ENCODE measurements around the gene CTDSP2.
A peak's percentile ranks its signal among the peaks of the same experiment; 100 is the strongest.
"Not testable (repeated sequence)": the region's sequence is repeated elsewhere in the genome, so short reads cannot be mapped to it uniquely, and the experiment has no call there.

Gene CTDSP2

DNA sequence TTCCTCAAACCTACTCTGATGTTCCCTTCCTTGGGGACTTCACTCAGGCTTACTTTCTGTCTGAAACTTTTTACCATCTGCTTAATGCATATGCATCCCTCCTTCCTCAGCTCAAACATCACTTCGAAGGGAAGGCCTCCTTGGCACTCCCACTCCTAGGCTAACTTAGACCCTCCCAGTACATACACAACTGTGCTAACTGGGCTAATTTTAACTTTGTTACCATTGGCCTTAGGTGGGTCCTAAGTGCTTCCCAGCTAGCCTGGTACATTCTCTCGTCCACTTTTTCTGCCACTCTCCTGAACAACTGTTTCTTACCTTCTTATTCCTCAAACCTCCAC, 70.3 kb downstream of the CTDSP2 start:
- DNase-seq (ENCODE audit: extremely low spot score) = no peak
- no peak for TF ChIP-seq ELF4 (IDR thresholded peaks at IDR 0.05)
- no peak for TF ChIP-seq L3MBTL2 (conservative IDR thresholded peaks at IDR 0.05)
- CTCF ChIA-PET = no interaction called here
- POLR2A ChIA-PET = no interaction called here

DNA sequence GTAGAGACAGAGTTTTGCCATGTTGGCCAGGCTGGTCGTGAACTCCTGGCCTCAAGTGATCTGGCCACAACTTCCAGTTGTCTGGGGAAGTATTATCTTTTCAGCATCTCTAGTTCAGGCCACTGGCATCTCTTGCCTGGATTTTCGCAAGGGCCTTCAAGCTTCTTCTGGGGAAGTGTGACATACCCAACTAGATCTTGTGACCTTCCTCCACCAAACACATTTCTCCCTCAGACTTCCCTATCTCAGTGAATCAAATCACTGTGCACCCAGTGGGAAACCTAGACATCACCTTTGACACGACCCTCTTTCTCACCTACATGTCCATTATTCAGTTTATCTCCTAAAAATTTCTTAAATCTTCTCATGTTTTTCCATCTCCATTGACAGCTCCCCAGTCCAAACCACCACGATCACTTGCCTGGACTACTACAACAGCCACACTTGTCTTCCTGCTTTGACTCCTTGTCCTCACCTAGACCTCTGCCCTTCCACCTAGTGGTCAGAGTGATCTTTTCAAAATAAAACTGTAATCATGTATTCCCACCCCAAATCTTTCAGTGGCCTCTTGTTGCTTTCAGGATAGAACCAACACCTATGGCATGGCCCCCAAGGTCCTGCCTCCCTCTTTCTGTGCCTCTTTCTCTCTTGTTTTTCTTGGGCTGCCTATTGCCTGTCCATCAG, 70.8 kb downstream of the CTDSP2 start:
- POLR2A ChIA-PET = interaction anchor here (1.5 kb wide), 1 partner anchor 8 kb away, joined by 3 read pairs; no protein-coding TSS in a partner anchor
- CTCF ChIA-PET = no interaction called here
- DNase-seq (ENCODE audit: extremely low spot score) = no peak
- TF ChIP-seq FOXK2 (IDR thresholded peaks at IDR 0.05) (no peak), BHLHE40 (IDR thresholded peaks at IDR 0.05; ENCODE audit: borderline replicate concordance) (no peak), SUZ12 (IDR thresholded peaks at IDR 0.05) (no peak), SP1 (IDR thresholded peaks at IDR 0.05) (no peak), L3MBTL2 (conservative IDR thresholded peaks at IDR 0.05) (no peak), HDGF (IDR thresholded peaks at IDR 0.05; ENCODE audit: borderline replicate concordance) (no peak)
- TF ChIP-seq, protein P1, sequence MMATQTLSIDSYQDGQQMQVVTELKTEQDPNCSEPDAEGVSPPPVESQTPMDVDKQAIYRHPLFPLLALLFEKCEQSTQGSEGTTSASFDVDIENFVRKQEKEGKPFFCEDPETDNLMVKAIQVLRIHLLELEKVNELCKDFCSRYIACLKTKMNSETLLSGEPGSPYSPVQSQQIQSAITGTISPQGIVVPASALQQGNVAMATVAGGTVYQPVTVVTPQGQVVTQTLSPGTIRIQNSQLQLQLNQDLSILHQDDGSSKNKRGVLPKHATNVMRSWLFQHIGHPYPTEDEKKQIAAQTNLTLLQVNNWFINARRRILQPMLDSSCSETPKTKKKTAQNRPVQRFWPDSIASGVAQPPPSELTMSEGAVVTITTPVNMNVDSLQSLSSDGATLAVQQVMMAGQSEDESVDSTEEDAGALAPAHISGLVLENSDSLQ (IDR thresholded peaks at IDR 0.05) = no peak

GRCh38 chr12:57775044-57775443, 71.5 kb downstream of the CTDSP2 start:
- no peak for DNase-seq (ENCODE audit: extremely low spot score)
- POLR2A ChIA-PET = interaction anchor here (1.5 kb wide), 1 partner anchor 8 kb away, joined by 3 read pairs; no protein-coding TSS in a partner anchor
- CTCF ChIA-PET = no interaction called here
- TF ChIP-seq ELF4 (IDR thresholded peaks at IDR 0.05) (no peak), ZNF384 (IDR thresholded peaks at IDR 0.05) (no peak), FOXK2 (IDR thresholded peaks at IDR 0.05) (no peak), TARDBP (IDR thresholded peaks at IDR 0.05) (no peak), LEF1 (IDR thresholded peaks at IDR 0.05; ENCODE audit: borderline replicate concordance) (no peak), FOXA1 (IDR thresholded peaks at IDR 0.05) (no peak), FOXM1 (IDR thresholded peaks at IDR 0.05; ENCODE audit: borderline replicate concordance) (no peak), NFRKB (IDR thresholded peaks at IDR 0.05) (no peak), SP1 (IDR thresholded peaks at IDR 0.05) (no peak), L3MBTL2 (conservative IDR thresholded peaks at IDR 0.05) (no peak), CTBP1 (IDR thresholded peaks at IDR 0.05; ENCODE audit: borderline replicate concordance) (no peak)

DNA sequence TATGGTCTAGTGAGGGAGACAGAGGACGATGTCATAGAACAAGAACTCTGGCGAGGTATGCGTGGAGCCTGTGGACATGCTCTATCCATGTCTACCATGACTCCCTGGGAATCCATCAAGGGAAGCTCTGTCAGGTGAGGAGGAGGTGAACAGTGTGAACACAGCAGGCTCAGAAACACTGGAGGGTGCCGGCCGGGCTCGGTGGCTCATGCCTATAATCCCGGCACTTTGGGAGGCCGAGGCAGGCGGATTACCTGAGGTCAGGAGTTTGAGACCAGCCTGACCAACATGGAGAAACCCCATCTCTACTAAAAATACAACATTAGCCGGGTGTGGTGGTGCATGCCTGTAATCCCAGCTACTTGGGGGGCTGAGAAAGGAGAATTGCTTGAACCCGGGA, 71.9 kb downstream of the CTDSP2 start:
- DNase-seq (ENCODE audit: extremely low spot score); CTCF ChIA-PET: not testable (repeated sequence)
- POLR2A ChIA-PET = interaction anchor here (1.5 kb wide), 1 partner anchor 9 kb away, joined by 3 read pairs; no protein-coding TSS in a partner anchor

GRCh38 chr12:57772429-57773322, 73.9 kb downstream of the CTDSP2 start, which contains the start of gene EEF1AKMT3:
Gene EEF1AKMT3, plus strand, starts transcription at chr12:57772614. Its CDS starts 111 bp downstream, at chr12:57772725.
- TF ChIP-seq L3MBTL2 (conservative IDR thresholded peaks at IDR 0.05) (peak; percentile 60), HDGF (IDR thresholded peaks at IDR 0.05; ENCODE audit: borderline replicate concordance) (no peak)
- DNase-seq (ENCODE audit: extremely low spot score) = peak; percentile 67

DNA sequence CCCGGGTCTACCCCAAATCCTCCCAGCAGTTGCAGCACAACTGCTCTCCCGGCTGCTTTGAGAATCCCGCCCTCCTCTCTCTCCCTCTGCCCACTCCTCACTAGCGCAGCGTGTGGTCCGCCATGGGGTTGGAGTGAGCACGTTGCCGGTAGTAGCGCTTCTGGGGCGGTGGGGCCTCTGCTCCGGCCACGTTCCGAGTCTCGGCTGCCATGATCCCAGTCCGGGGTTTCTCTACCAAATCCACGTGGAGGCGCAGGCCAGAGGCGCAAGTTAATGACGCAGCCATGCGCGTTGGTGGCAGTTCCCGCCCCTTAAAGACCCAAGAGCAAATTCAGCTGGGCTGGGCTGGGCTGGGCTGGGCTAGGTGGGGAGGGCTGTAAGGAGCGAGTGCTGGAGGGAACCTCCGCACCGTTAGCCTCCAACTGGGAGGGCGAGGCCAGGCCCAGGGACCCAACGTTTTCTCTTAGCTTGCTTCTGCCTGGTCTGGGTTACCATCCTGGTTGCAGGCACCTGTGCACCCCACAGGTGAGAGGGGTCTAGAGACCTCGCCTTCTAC, 74.6 kb downstream of the CTDSP2 start, which contains the start of gene METTL1:
Gene METTL1, minus strand, starts transcription at position 233 of the 556 bp plus-strand sequence. Its CDS starts 22 bp downstream, at position 211.
- peak; percentile 90 for DNase-seq (ENCODE audit: extremely low spot score)
- ChIA-PET CTCF (interaction anchor here (0.6 to 1.2 kb wide), 5 partner anchors 9 to 225 kb away, joined by 3 to 7 read pairs (median 4); partner anchors contain the start of genes DCTN2 and TSFM), POLR2A (interaction anchor here (0.7 to 1.8 kb wide), 22 partner anchors 9 to 169 kb away, joined by 3 to 28 read pairs (median 5); partner anchors contain the start of genes ATP23, CDK4, CTDSP2 and MARCHF9)
- no peak for TF ChIP-seq FOXM1 (IDR thresholded peaks at IDR 0.05; ENCODE audit: borderline replicate concordance)
- TF ChIP-seq NFRKB (IDR thresholded peaks at IDR 0.05) = peak; percentile 60
- TF ChIP-seq L3MBTL2 (conservative IDR thresholded peaks at IDR 0.05) = peak; percentile 86
- TF ChIP-seq HDGF (IDR thresholded peaks at IDR 0.05; ENCODE audit: borderline replicate concordance) = 0 out of 2 replicates have a peak, but pooled peaks have one; percentile 56
- 0 out of 2 replicates have a peak, but pooled peaks have one; percentile 26 for TF ChIP-seq ELF4 (IDR thresholded peaks at IDR 0.05)

More at GRCh38 chr12:57772429-57773322, 73.9 kb downstream of the CTDSP2 start, which contains the start of gene EEF1AKMT3:
- CTCF ChIA-PET = interaction anchor here (0.6 to 1.2 kb wide), 5 partner anchors 9 to 225 kb away, joined by 3 to 7 read pairs (median 4); partner anchors contain the start of genes DCTN2 and TSFM
- POLR2A ChIA-PET = interaction anchor here (0.7 to 1.8 kb wide), 22 partner anchors 9 to 168 kb away, joined by 3 to 28 read pairs (median 5); partner anchors contain the start of genes ATP23, CDK4, CTDSP2 and MARCHF9

GRCh38 chr12:57771236-57771872, 75.2 kb downstream of the CTDSP2 start:
- POLR2A ChIA-PET = interaction anchor here (0.8 to 1.8 kb wide), 18 partner anchors 8 to 170 kb away, joined by 3 to 28 read pairs (median 6); partner anchors contain the start of genes ATP23, CDK4, CTDSP2 and MARCHF9
- CTCF ChIA-PET = interaction anchor here (0.8 kb wide), 1 partner anchor 10 kb away, joined by 3 read pairs; no protein-coding TSS in a partner anchor
- TF ChIP-seq FOXK2 (IDR thresholded peaks at IDR 0.05) (no peak), ARNT (IDR thresholded peaks at IDR 0.05) (no peak), L3MBTL2 (conservative IDR thresholded peaks at IDR 0.05) (no peak), SP1 (IDR thresholded peaks at IDR 0.05) (no peak), HDGF (IDR thresholded peaks at IDR 0.05; ENCODE audit: borderline replicate concordance) (no peak), ELF4 (IDR thresholded peaks at IDR 0.05) (no peak), CTBP1 (IDR thresholded peaks at IDR 0.05; ENCODE audit: borderline replicate concordance) (no peak), TARDBP (IDR thresholded peaks at IDR 0.05) (no peak), LEF1 (IDR thresholded peaks at IDR 0.05; ENCODE audit: borderline replicate concordance) (no peak), FOXA1 (IDR thresholded peaks at IDR 0.05) (no peak), SUZ12 (IDR thresholded peaks at IDR 0.05) (no peak), FOXM1 (IDR thresholded peaks at IDR 0.05; ENCODE audit: borderline replicate concordance) (no peak), ZNF384 (IDR thresholded peaks at IDR 0.05) (no peak), BHLHE40 (IDR thresholded peaks at IDR 0.05; ENCODE audit: borderline replicate concordance) (no peak), NFRKB (IDR thresholded peaks at IDR 0.05) (no peak)
- TF ChIP-seq, protein P1 (IDR thresholded peaks at IDR 0.05) = no peak
- DNase-seq (ENCODE audit: extremely low spot score) = peak; percentile 85
